ENCODE data around the gene PLAGL1. TPM values are rescaled to one million over a fixed set of nuclear protein-coding genes. Genes with fewer than 3 reads are reported as not detected.
"Not testable (repeated sequence)": the region's sequence is repeated elsewhere in the genome, so short reads cannot be mapped to it uniquely, and the experiment has no call there.

PLAGL1 gene
- total RNA-seq, 1 donor from 2014 or later = 2.4 TPM

GRCh38 chr6:144009628-144010027, 1.6 kb upstream of the PLAGL1 start:
- not testable (repeated sequence) for DNase-seq (ENCODE audit: low read depth in 2 of 2)

GRCh38 chr6:144008846-144009245, 787 bp upstream of the PLAGL1 start:
- no peak for DNase-seq (ENCODE audit: low read depth in 2 of 2)

- DNase-seq (ENCODE audit: low read depth in 2 of 2) = peak in 1 of 2 donors; percentile 17
Measured at GRCh38 chr6:144007478-144008119, 460 bp downstream of the PLAGL1 start.

GRCh38 chr6:144006736-144007477, 1.2 kb downstream of the PLAGL1 start:
- peak; percentile 39 to 58 for DNase-seq (ENCODE audit: low read depth in 2 of 2)

GRCh38 chr6:143999406-143999805, 8.7 kb downstream of the PLAGL1 start:
- peak in 1 of 2 donors; percentile 51 for DNase-seq (ENCODE audit: low read depth in 2 of 2)

- no peak for DNase-seq (ENCODE audit: low read depth in 2 of 2)
Measured at GRCh38 chr6:143998686-143999085, 9.4 kb downstream of the PLAGL1 start.

- no peak for DNase-seq (ENCODE audit: low read depth in 2 of 2)
Measured at GRCh38 chr6:143993965-143994646, 14.0 kb downstream of the PLAGL1 start.

GRCh38 chr6:143992285-143992684, 15.8 kb downstream of the PLAGL1 start:
- no peak for DNase-seq (ENCODE audit: low read depth in 2 of 2)

- no peak for DNase-seq (ENCODE audit: low read depth in 2 of 2)
Measured at GRCh38 chr6:143986463-143987065, 21.5 kb downstream of the PLAGL1 start.

- no peak for DNase-seq (ENCODE audit: low read depth in 2 of 2)
Measured at GRCh38 chr6:143984666-143985065, 23.4 kb downstream of the PLAGL1 start.

- DNase-seq (ENCODE audit: low read depth in 2 of 2) = no peak
Measured at GRCh38 chr6:143982968-143983367, 25.1 kb downstream of the PLAGL1 start.

- DNase-seq (ENCODE audit: low read depth in 2 of 2) = no peak
Measured at GRCh38 chr6:143980921-143981320, 27.1 kb downstream of the PLAGL1 start.

- DNase-seq (ENCODE audit: low read depth in 2 of 2) = no peak
Measured at GRCh38 chr6:143976806-143977349, 31.2 kb downstream of the PLAGL1 start.

GRCh38 chr6:143974089-143974488, 34.0 kb downstream of the PLAGL1 start:
- DNase-seq (ENCODE audit: low read depth in 2 of 2) = no peak

- DNase-seq (ENCODE audit: low read depth in 2 of 2) = no peak
Measured at GRCh38 chr6:143973097-143973966, 34.7 kb downstream of the PLAGL1 start.

- DNase-seq (ENCODE audit: low read depth in 2 of 2) = no peak
Measured at GRCh38 chr6:143971482-143972205, 36.4 kb downstream of the PLAGL1 start.

- no peak for DNase-seq (ENCODE audit: low read depth in 2 of 2)
Measured at GRCh38 chr6:143970456-143971218, 37.4 kb downstream of the PLAGL1 start.

- no peak for DNase-seq (ENCODE audit: low read depth in 2 of 2)
Measured at GRCh38 chr6:143969077-143969476, 39.0 kb downstream of the PLAGL1 start.

GRCh38 chr6:143967706-143968376, 40.2 kb downstream of the PLAGL1 start:
- peak in 1 of 2 donors; percentile 1 for DNase-seq (ENCODE audit: low read depth in 2 of 2)
